HepG2 (cell line): ENCODE results near the gene HIGD1A. TPM values are rescaled to one million over a fixed set of nuclear protein-coding genes. Genes with fewer than 3 reads are reported as not detected.

Experiments used
- ADNP ChIP-seq: sonication (generic); formaldehyde crosslinking; IDR thresholded peaks from 2 replicates; pipeline ENCODE4 v1.4.0; 2020; ENCODE audit warnings: missing genetic modification reagents
- BCL6 ChIP-seq: IDR thresholded peaks from 2 replicates; pipeline ENCODE4 v1.6.1; 2016; ENCODE audit warnings: missing genetic modification reagents, missing compliant biosample characterization
- DNMT1 ChIP-seq: sonication (generic); formaldehyde crosslinking; IDR thresholded peaks from 2 replicates; pipeline ENCODE4 v1.5.1; 2020; ENCODE audit warnings: mild to moderate bottlenecking, missing genetic modification reagents
- FOXA1 ChIP-seq, 2 experiments: fragments of 450-650 bp in 1 of 2; sonication (generic) in 1 of 2; formaldehyde crosslinking in 1 of 2; IDR thresholded peaks; 2 replicates each; pipeline versions ENCODE4 v1.4.0 to v1.6.1; 2016 to 2020; ENCODE audit warnings: missing genetic modification reagents in 1 of 2
- HMGA1 ChIP-seq: sonication (generic); formaldehyde crosslinking; conservative IDR thresholded peaks from 2 replicates; pipeline ENCODE4 v1.4.0; 2020; ENCODE audit warnings: missing genetic modification reagents
- MXI1 ChIP-seq: IDR thresholded peaks from 3 replicates; pipeline ENCODE4 v1.6.1; 2012; ENCODE audit warnings: low read depth, low read length, inconsistent platforms, borderline replicate concordance
- NCOA5 ChIP-seq: sonication (generic); formaldehyde crosslinking; IDR thresholded peaks from 2 replicates; pipeline ENCODE4 v1.4.0; 2020; ENCODE audit warnings: missing genetic modification reagents
- RARG ChIP-seq: sonication (generic); formaldehyde crosslinking; IDR thresholded peaks from 2 replicates; pipeline ENCODE4 v1.4.0; 2020; ENCODE audit warnings: low read depth, mild to moderate bottlenecking, missing genetic modification reagents
- RFX5 ChIP-seq: IDR thresholded peaks from 2 replicates; pipeline ENCODE4 v1.6.1; 2011; ENCODE audit warnings: low read depth, low read length, improper control_type of control experiment
- ZFP36 ChIP-seq: fragments of 150-350 bp; IDR thresholded peaks from 2 replicates; pipeline ENCODE4 v1.6.1; 2018; ENCODE audit warnings: borderline replicate concordance, low read length, low read depth; ENCODE audit not compliant: partially characterized antibody
- ZNF264 ChIP-seq: sonication (generic); formaldehyde crosslinking; IDR thresholded peaks from 2 replicates; pipeline ENCODE4 v1.4.0; 2020; ENCODE audit warnings: missing genetic modification reagents
- ZNF724P ChIP-seq: sonication (generic); formaldehyde crosslinking; IDR thresholded peaks from 2 replicates; pipeline ENCODE4 v1.8.0; 2022; ENCODE audit warnings: missing genetic modification reagents, borderline replicate concordance
- ZNF773 ChIP-seq: sonication (generic); formaldehyde crosslinking; IDR thresholded peaks from 2 replicates; pipeline ENCODE4 v1.4.0; 2020; ENCODE audit warnings: missing genetic modification reagents, borderline replicate concordance
- polyA plus RNA-seq, 8 experiments: library from polyadenylated mRNA; depleted of rRNA in 3 of 8; stranded (reverse) in 7 of 8; unstranded in 1 of 8; fragments of >200 nt; fragmentation: Illumina TruSeq in 4 of 8; extraction: Trizol in 4 of 8; gene quantifications; 2 replicates each; pipeline versions ENCODE4 v1.2.1 to v1.2.3, GENCODE V29; 2011 to 2016; ENCODE audit warnings: low read depth in 4 of 8, missing spikeins in 1 of 8, mixed read lengths in 1 of 8; ENCODE audit not compliant: insufficient read depth in 1 of 8
- total RNA-seq, 5 experiments: library from RNA; depleted of rRNA; stranded (reverse); fragments of >200 nt; fragmentation: Illumina TruSeq; extraction: Trizol; gene quantifications; 2 replicates each; pipeline ENCODE4 v1.2.3, GENCODE V29; 2016; ENCODE audit warnings: low read depth in 1 of 5
- TF ChIP-seq, protein P1 (sequence below): sonication (generic); formaldehyde crosslinking; IDR thresholded peaks from 2 replicates; pipeline ENCODE4 v1.8.0; 2022; ENCODE audit warnings: mild to moderate bottlenecking, missing genetic modification reagents, moderate library complexity
- TF ChIP-seq, protein P2 (sequence below): sonication (generic); formaldehyde crosslinking; IDR thresholded peaks from 2 replicates; pipeline ENCODE4 v1.4.0; 2020; ENCODE audit warnings: missing genetic modification reagents, mild to moderate bottlenecking, borderline replicate concordance
- TF ChIP-seq, protein P3 (sequence below): sonication (generic); formaldehyde crosslinking; IDR thresholded peaks from 2 replicates; pipeline ENCODE4 v1.4.0; 2020; ENCODE audit warnings: missing genetic modification reagents
- TF ChIP-seq, protein P4 (sequence below): sonication (generic); formaldehyde crosslinking; IDR thresholded peaks from 2 replicates; pipeline ENCODE4 v1.4.0; 2020; ENCODE audit warnings: missing genetic modification reagents
- TF ChIP-seq, protein P5 (sequence below), 2 experiments: sonication (generic) in 1 of 2; formaldehyde crosslinking in 1 of 2; IDR thresholded peaks; 2 replicates each; pipeline versions ENCODE4 v1.6.1 to v1.9.0; 2014 to 2022; ENCODE audit warnings: antibody characterized with exemption in 1 of 2, borderline replicate concordance in 1 of 2, inconsistent platforms in 1 of 2, low read depth in 1 of 2, missing genetic modification reagents in 1 of 2

The HIGD1A gene
- total and polyA plus RNA-seq, 2 of the 13 experiments (the other 11 are each of a cell fraction or from before 2014, with no cell fraction given), result 222 to 253 TPM

DNA sequence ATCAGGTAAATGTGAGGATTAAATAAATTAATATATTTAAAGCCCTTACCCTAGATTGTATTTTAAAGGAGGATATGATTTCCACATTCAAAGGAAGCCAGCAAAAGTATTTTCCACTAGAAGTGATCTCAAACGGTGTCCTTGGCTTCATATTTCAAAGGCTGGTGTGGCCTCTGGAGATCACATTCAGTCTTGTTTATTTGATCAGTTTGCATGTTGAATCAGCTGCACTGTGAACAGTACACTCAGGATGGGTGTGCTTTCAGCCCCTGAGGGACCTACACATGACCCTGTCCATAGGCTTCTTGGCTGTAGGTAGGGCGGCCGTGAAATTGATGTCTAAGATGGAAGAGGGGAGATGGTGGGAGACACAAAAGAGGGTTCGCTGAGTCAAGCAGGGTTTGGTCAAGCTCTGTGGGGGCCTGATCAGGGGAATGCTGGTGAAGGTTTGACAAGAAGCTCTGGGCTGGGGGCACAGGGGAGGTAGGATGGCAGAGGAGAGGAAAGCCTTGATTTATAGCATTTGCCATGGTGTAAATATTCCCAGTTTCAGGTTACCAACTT is 49.5 kb upstream of the HIGD1A start (continued):
- no peak for TF ChIP-seq HMGA1 (CRISPR knock-in tag)
- TF ChIP-seq RFX5, result no peak
- TF ChIP-seq ZNF724P, result no peak
- peak; percentile 89 for TF ChIP-seq FOXA1 (IDR thresholded peaks at IDR 0.05)
- peak; percentile 98 for TF ChIP-seq FOXA1 (CRISPR knock-in tag; IDR thresholded peaks at IDR 0.05)
- no peak for TF ChIP-seq ZFP36
- peak; percentile 91 for TF ChIP-seq BCL6 (CRISPR knock-in tag)
- TF ChIP-seq, protein P1, sequence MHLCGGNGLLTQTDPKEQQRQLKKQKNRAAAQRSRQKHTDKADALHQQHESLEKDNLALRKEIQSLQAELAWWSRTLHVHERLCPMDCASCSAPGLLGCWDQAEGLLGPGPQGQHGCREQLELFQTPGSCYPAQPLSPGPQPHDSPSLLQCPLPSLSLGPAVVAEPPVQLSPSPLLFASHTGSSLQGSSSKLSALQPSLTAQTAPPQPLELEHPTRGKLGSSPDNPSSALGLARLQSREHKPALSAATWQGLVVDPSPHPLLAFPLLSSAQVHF (CRISPR knock-in tag), result no peak
- TF ChIP-seq, protein P2, sequence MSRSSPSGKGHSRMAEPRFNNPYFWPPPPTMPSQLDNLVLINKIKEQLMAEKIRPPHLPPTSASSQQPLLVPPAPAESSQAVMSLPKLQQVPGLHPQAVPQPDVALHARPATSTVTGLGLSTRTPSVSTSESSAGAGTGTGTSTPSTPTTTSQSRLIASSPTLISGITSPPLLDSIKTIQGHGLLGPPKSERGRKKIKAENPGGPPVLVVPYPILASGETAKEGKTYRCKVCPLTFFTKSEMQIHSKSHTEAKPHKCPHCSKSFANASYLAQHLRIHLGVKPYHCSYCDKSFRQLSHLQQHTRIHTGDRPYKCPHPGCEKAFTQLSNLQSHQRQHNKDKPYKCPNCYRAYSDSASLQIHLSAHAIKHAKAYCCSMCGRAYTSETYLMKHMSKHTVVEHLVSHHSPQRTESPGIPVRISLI (CRISPR knock-in tag), result no peak
- TF ChIP-seq ZNF773, result no peak
- TF ChIP-seq, protein P3, sequence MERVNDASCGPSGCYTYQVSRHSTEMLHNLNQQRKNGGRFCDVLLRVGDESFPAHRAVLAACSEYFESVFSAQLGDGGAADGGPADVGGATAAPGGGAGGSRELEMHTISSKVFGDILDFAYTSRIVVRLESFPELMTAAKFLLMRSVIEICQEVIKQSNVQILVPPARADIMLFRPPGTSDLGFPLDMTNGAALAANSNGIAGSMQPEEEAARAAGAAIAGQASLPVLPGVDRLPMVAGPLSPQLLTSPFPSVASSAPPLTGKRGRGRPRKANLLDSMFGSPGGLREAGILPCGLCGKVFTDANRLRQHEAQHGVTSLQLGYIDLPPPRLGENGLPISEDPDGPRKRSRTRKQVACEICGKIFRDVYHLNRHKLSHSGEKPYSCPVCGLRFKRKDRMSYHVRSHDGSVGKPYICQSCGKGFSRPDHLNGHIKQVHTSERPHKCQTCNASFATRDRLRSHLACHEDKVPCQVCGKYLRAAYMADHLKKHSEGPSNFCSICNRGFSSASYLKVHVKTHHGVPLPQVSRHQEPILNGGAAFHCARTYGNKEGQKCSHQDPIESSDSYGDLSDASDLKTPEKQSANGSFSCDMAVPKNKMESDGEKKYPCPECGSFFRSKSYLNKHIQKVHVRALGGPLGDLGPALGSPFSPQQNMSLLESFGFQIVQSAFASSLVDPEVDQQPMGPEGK (CRISPR knock-in tag), result peak; percentile 77
- TF ChIP-seq ZNF264 (CRISPR knock-in tag), result peak; percentile 77
- no peak for TF ChIP-seq NCOA5 (CRISPR knock-in tag)
- peak; percentile 60; the same call in 1 of the 3 replicates for TF ChIP-seq MXI1
- no peak for TF ChIP-seq RARG (CRISPR knock-in tag)
- TF ChIP-seq, protein P4, sequence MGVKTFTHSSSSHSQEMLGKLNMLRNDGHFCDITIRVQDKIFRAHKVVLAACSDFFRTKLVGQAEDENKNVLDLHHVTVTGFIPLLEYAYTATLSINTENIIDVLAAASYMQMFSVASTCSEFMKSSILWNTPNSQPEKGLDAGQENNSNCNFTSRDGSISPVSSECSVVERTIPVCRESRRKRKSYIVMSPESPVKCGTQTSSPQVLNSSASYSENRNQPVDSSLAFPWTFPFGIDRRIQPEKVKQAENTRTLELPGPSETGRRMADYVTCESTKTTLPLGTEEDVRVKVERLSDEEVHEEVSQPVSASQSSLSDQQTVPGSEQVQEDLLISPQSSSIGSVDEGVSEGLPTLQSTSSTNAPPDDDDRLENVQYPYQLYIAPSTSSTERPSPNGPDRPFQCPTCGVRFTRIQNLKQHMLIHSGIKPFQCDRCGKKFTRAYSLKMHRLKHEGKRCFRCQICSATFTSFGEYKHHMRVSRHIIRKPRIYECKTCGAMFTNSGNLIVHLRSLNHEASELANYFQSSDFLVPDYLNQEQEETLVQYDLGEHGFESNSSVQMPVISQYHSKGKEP (CRISPR knock-in tag), result no peak
- TF ChIP-seq, protein P5, sequence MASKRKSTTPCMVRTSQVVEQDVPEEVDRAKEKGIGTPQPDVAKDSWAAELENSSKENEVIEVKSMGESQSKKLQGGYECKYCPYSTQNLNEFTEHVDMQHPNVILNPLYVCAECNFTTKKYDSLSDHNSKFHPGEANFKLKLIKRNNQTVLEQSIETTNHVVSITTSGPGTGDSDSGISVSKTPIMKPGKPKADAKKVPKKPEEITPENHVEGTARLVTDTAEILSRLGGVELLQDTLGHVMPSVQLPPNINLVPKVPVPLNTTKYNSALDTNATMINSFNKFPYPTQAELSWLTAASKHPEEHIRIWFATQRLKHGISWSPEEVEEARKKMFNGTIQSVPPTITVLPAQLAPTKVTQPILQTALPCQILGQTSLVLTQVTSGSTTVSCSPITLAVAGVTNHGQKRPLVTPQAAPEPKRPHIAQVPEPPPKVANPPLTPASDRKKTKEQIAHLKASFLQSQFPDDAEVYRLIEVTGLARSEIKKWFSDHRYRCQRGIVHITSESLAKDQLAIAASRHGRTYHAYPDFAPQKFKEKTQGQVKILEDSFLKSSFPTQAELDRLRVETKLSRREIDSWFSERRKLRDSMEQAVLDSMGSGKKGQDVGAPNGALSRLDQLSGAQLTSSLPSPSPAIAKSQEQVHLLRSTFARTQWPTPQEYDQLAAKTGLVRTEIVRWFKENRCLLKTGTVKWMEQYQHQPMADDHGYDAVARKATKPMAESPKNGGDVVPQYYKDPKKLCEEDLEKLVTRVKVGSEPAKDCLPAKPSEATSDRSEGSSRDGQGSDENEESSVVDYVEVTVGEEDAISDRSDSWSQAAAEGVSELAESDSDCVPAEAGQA (IDR thresholded peaks at IDR 0.05; ENCODE audit: low read depth), result 0 out of 2 replicates have a peak, but pooled peaks have one; percentile 45
- TF ChIP-seq, protein P5 (CRISPR knock-in tag; IDR thresholded peaks at IDR 0.05; ENCODE audit: borderline replicate concordance), result no peak
- TF ChIP-seq DNMT1 (CRISPR knock-in tag), result no peak
- TF ChIP-seq ADNP (CRISPR knock-in tag), result no peak
